ENCODE data around the gene ANKRD13A.

ANKRD13A gene

DNA sequence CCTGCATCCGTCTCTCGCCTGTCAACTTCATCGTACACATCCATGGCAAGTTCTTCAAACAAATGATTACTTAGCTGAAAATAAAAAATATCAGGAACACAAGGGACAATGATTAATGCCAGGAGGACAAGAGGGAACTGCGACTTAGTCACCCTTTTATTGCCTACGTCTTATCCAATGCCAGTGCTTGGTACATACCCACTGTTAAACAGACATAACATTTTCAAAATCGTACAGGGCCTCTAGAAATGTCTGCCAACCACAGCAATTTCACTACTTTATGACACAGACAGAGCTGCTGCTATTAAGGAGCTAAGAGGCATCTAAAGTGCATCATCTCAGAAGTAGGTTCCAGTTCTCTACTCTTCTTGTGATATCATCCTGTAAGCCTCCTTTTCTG lies 37.6 kb upstream of the ANKRD13A start:
- DNase-seq (ENCODE audit: low read depth, low spot score) = no peak
- Histone ChIP-seq H3K4me3 (ENCODE audit: low read length) (no peak overlapping the region), H3K4me1 (ENCODE audit: control insufficient read depth, insufficient read depth, low read length) (no peaks in the 10 kb centered on the region), H3K9me3 (ENCODE audit: control insufficient read depth, insufficient read depth, low read length) (no peaks in the 10 kb centered on the region), H3K27ac (ENCODE audit: low read length) (no peak overlapping the region), H3K27me3 (ENCODE audit: control insufficient read depth, insufficient read depth, low read length) (no peaks in the 10 kb centered on the region), H3K36me3 (ENCODE audit: control insufficient read depth, insufficient read depth, low read length) (no peaks in the 10 kb centered on the region)
- whole genome bisulfite sequencing (ENCODE audit: insufficient coverage, insufficient read length) = no CpG with 5 or more reads among the region's 6 CpGs

DNA sequence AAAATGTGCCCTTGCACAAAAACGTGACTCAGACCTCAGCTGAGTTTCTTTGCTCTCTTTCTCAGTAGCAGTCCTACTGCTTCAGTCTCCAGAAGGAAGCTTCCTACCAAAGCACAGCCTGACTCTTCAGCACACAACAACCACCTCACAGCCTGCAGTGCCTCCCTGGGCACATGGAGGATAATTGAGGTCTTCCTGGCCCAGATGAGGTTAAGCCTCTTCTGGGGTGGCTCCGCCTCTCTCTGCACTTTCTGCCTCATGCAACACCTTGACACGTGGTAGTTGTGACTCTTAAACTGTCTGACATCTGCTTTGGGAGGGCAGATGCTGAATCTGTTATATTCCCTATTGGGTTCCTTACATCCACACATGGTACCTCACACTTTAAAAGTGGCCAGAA lies 36.8 kb upstream of the ANKRD13A start:
- WGBS (ENCODE audit: insufficient coverage, insufficient read length) = no CpG with 5 or more reads among the region's 3 CpGs
- no peak overlapping the region for H3K4me3 ChIP-seq (ENCODE audit: low read length)
- no peaks in the 10 kb centered on the region for H3K4me1 ChIP-seq (ENCODE audit: control insufficient read depth, insufficient read depth, low read length)
- no peaks in the 10 kb centered on the region for H3K9me3 ChIP-seq (ENCODE audit: control insufficient read depth, insufficient read depth, low read length)
- no peaks in the 10 kb centered on the region for H3K27me3 ChIP-seq (ENCODE audit: control insufficient read depth, insufficient read depth, low read length)
- no peak overlapping the region for H3K27ac ChIP-seq (ENCODE audit: low read length)
- DNase-seq (ENCODE audit: low read depth, low spot score) = no peak
- no peaks in the 10 kb centered on the region for H3K36me3 ChIP-seq (ENCODE audit: control insufficient read depth, insufficient read depth, low read length)

DNA sequence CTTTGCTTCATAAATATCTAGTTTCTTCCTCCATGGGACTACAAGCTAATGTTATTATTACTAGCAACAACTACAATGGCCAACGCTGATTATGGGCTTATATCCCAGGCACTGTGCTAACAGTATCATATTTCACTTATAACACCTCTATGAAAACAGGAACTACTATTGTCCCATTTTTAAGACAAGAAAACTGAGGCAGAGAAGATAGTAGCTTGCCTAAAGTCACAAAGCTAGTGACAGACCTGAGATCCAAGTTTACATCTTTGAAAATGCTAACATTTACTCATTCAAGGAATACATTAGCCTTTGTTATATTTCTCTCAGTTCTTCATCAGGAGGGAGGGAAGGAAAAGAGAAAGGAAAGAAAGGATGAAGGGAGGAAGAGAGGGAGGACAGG lies 35.9 kb upstream of the ANKRD13A start:
- Histone ChIP-seq H3K27me3 (ENCODE audit: control insufficient read depth, insufficient read depth, low read length) (no peaks in the 10 kb centered on the region), H3K36me3 (ENCODE audit: control insufficient read depth, insufficient read depth, low read length) (no peaks in the 10 kb centered on the region; the same call in 1 of the 2 replicates), H3K4me1 (ENCODE audit: control insufficient read depth, insufficient read depth, low read length) (no peaks in the 10 kb centered on the region), H3K4me3 (ENCODE audit: low read length) (no peak overlapping the region), H3K27ac (ENCODE audit: low read length) (no peak overlapping the region), H3K9me3 (ENCODE audit: control insufficient read depth, insufficient read depth, low read length) (no peaks in the 10 kb centered on the region)
- no CpG with 5 or more reads among the region's 1 CpG for WGBS (ENCODE audit: insufficient coverage, insufficient read length)
- no peak for DNase-seq (ENCODE audit: low read depth, low spot score)

DNA sequence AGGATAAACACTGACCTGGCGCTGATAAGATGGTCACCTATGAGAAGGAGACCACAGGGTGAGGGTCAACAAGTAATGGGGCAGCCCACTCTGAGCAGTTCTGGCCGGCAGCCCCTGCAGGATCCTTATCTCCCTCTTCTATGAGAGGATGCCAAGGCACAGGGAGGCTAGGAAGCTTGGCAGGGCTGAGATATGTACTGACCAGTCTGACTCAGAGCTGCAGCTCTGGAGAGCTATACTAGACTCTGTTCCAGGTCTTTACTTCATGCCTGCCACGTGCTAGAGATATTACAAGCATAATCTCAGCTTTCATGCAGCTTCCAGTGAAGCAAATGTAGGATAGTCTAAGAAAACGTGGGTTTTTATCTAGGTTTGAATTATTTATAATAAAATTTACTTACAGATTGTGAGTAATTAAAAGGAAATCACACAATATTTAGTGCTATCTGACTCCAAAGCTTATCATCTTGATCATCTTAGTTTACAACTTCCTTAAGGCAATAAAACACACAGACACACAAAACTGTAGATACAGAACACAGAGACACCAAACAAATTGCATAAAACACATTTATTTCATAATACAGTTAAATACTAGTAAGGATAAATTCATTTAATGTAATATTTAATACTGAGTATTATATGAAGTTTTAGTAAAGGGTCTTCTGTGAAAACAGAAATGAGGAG lies 35.3 kb upstream of the ANKRD13A start:
- no peaks in the 10 kb centered on the region; the same call in 1 of the 2 replicates for H3K36me3 ChIP-seq (ENCODE audit: control insufficient read depth, insufficient read depth, low read length)
- WGBS (ENCODE audit: insufficient coverage, insufficient read length) = no CpG with 5 or more reads among the region's 4 CpGs
- H3K27me3 ChIP-seq (ENCODE audit: control insufficient read depth, insufficient read depth, low read length) = no peaks in the 10 kb centered on the region
- H3K4me3 ChIP-seq (ENCODE audit: low read length) = no peak overlapping the region
- H3K4me1 ChIP-seq (ENCODE audit: control insufficient read depth, insufficient read depth, low read length) = no peaks in the 10 kb centered on the region
- no peak for DNase-seq (ENCODE audit: low read depth, low spot score)
- no peaks in the 10 kb centered on the region for H3K9me3 ChIP-seq (ENCODE audit: control insufficient read depth, insufficient read depth, low read length)
- H3K27ac ChIP-seq (ENCODE audit: low read length) = no peak overlapping the region

DNA sequence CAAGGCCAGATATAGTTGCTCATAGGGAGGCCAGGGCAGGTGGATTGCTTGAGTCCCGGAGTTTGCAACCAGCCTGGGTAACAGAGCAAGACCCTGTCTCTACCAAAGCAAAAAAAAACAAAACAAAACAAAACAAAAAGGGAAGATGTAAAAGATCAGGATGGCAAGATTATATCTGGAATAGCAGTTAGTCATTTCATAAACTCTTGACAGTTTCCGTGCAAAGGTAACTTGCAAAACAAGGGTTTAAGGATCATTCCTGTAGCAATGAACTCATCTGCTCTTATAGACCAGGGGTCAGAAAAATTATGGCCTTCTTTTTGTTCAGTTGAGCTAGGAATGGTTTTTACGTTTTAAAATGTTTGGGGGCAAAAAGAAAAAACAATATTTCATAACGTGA lies 32.7 kb upstream of the ANKRD13A start:
- Histone ChIP-seq H3K36me3 (ENCODE audit: control insufficient read depth, insufficient read depth, low read length) (no peaks in the 10 kb centered on the region; the same call in 1 of the 2 replicates), H3K4me1 (ENCODE audit: control insufficient read depth, insufficient read depth, low read length) (no peaks in the 10 kb centered on the region), H3K4me3 (ENCODE audit: low read length) (no peak overlapping the region), H3K27ac (ENCODE audit: low read length) (no peak overlapping the region), H3K27me3 (ENCODE audit: control insufficient read depth, insufficient read depth, low read length) (no peaks in the 10 kb centered on the region), H3K9me3 (ENCODE audit: control insufficient read depth, insufficient read depth, low read length) (no peaks in the 10 kb centered on the region)
- no CpG with 5 or more reads among the region's 4 CpGs for WGBS (ENCODE audit: insufficient coverage, insufficient read length)
- DNase-seq (ENCODE audit: low read depth, low spot score) = no peak

DNA sequence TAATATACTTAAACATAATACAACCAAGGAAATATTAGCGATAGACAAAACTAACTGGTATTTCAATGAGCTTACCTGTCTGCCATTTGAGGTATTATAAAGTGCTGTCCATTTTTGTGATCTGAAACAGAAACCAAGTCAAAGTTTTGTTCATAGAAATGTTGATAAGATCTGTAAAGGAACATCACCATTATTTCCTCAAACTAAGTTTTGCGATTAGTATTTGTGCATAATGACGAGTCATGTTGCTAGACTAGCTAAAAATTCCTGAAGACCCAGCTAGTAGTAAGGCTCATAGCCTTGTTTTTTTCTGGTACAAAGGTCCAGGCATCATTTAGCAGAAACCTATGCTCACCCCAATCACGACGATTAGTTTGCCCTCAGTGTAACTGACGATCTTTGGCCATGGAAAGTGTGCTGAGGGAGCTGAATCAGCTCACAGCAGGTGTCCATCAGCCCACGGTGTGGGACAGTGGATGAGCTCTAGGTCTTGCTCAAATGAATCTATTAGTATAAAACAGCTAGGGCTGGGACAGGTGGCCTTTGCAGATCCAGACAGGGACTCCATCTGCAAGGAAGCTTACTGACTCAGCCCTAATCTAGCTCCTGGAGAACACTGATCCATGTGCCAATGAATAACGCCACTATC lies 31.7 kb upstream of the ANKRD13A start:
- DNase-seq (ENCODE audit: low read depth, low spot score) = no peak
- WGBS (ENCODE audit: insufficient coverage, insufficient read length) = no CpG with 5 or more reads among the region's 8 CpGs
- no peaks in the 10 kb centered on the region; the same call in 1 of the 2 replicates for H3K36me3 ChIP-seq (ENCODE audit: control insufficient read depth, insufficient read depth, low read length)
- no peaks in the 10 kb centered on the region for H3K27me3 ChIP-seq (ENCODE audit: control insufficient read depth, insufficient read depth, low read length)
- no peaks in the 10 kb centered on the region for H3K9me3 ChIP-seq (ENCODE audit: control insufficient read depth, insufficient read depth, low read length)
- no peak overlapping the region for H3K4me3 ChIP-seq (ENCODE audit: low read length)
- H3K4me1 ChIP-seq (ENCODE audit: control insufficient read depth, insufficient read depth, low read length) = no peaks in the 10 kb centered on the region
- H3K27ac ChIP-seq (ENCODE audit: low read length) = no peak overlapping the region

DNA sequence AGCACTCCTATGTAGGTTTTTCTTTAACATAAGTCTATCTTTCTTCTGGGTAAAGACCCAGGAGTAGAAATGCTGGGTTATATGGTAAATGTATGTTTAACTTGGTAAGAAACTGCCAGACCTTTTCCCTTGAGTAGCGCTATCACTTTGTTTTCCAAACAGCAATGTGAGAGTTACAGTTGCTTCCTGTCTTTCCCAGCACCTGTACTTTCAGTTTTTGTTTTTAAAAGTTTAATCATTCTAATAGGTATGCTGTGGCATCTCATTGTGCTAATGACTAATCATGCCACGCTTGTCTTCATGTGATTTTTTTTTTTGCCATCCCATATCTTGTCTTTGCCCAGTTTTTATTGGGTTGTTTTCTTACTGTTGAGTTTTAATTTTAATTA lies 31.2 kb upstream of the ANKRD13A start:
- no peak overlapping the region for H3K27ac ChIP-seq (ENCODE audit: low read length)
- WGBS (ENCODE audit: insufficient coverage, insufficient read length) = no CpG with 5 or more reads among the region's 2 CpGs
- no peaks in the 10 kb centered on the region for H3K27me3 ChIP-seq (ENCODE audit: control insufficient read depth, insufficient read depth, low read length)
- no peaks in the 10 kb centered on the region for H3K9me3 ChIP-seq (ENCODE audit: control insufficient read depth, insufficient read depth, low read length)
- no peak overlapping the region for H3K4me3 ChIP-seq (ENCODE audit: low read length)
- H3K4me1 ChIP-seq (ENCODE audit: control insufficient read depth, insufficient read depth, low read length) = no peaks in the 10 kb centered on the region
- no peaks in the 10 kb centered on the region; the same call in 1 of the 2 replicates for H3K36me3 ChIP-seq (ENCODE audit: control insufficient read depth, insufficient read depth, low read length)
- DNase-seq (ENCODE audit: low read depth, low spot score) = no peak

DNA sequence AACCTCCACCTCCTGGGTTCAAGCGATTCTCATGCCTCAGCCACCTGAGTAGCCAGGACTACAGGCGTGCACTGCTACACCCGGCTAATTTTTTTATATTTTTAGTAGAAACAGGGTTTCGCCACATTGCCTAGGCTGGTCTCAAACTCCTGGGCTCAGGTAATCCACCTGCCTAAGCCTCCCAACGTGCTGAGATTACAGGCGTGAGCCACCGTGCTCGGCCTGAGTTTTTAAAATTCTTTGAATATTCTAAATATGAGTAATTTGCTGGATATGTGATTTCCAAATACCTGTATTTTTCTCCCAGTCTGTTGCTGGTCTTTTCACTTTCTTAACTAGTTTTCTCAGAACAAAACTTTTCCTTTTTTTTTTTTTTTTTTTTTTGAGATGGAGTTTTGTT lies 30.4 kb upstream of the ANKRD13A start:
- H3K4me3 ChIP-seq (ENCODE audit: low read length) = no peak overlapping the region
- WGBS (ENCODE audit: insufficient coverage, insufficient read length) = no CpG with 5 or more reads among the region's 8 CpGs
- H3K9me3 ChIP-seq (ENCODE audit: control insufficient read depth, insufficient read depth, low read length) = no peaks in the 10 kb centered on the region
- H3K27me3 ChIP-seq (ENCODE audit: control insufficient read depth, insufficient read depth, low read length) = no peaks in the 10 kb centered on the region
- H3K4me1 ChIP-seq (ENCODE audit: control insufficient read depth, insufficient read depth, low read length) = no peaks in the 10 kb centered on the region
- H3K36me3 ChIP-seq (ENCODE audit: control insufficient read depth, insufficient read depth, low read length) = no peaks in the 10 kb centered on the region; the same call in 1 of the 2 replicates
- no peak for DNase-seq (ENCODE audit: low read depth, low spot score)
- no peak overlapping the region for H3K27ac ChIP-seq (ENCODE audit: low read length)

DNA sequence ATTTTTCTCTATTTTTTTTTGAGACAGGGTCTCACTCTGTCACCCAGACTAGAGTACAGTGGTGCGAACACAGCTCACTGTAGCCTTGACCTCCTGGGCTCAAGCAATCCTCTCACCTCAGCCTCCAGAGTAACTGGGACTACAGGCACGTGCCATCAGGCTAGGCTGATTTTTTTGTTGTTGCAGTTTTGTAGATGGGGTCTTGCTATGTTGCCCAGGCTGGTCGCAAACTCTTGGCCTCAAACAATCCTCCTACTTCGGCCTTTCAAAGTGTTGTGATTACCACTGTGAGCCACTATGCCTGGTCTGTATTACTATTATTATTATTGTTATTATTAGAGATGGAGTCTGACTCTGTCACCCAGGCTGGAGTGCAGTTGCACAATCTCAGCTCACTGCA lies 26.4 kb upstream of the ANKRD13A start:
- no peaks in the 10 kb centered on the region for H3K4me1 ChIP-seq (ENCODE audit: control insufficient read depth, insufficient read depth, low read length)
- no peak overlapping the region for H3K27ac ChIP-seq (ENCODE audit: low read length)
- no CpG with 5 or more reads among the region's 4 CpGs for WGBS (ENCODE audit: insufficient coverage, insufficient read length)
- no peak for DNase-seq (ENCODE audit: low read depth, low spot score)
- no peaks in the 10 kb centered on the region for H3K9me3 ChIP-seq (ENCODE audit: control insufficient read depth, insufficient read depth, low read length)
- H3K36me3 ChIP-seq (ENCODE audit: control insufficient read depth, insufficient read depth, low read length) = no peaks in the 10 kb centered on the region
- no peak overlapping the region for H3K4me3 ChIP-seq (ENCODE audit: low read length)
- no peaks in the 10 kb centered on the region for H3K27me3 ChIP-seq (ENCODE audit: control insufficient read depth, insufficient read depth, low read length)

DNA sequence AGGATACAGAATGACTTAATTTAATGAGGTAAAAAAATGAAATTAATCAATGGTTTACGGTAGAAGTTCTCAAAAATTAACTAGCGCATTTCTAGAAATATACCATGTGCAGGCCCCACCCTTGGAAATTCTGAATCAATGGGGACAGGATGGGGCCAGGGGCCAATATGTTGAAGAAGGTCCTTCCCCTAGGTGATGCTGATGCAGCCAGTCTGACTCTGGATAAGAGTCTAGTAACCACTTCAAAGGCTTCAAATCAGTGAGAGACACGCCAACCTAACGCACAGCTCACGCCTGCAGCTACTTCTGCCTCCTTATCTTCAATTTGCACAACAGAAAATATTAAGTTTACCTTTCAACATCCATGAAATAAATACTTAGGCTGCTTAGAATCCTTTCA lies 17.9 kb upstream of the ANKRD13A start:
- no peaks in the 10 kb centered on the region for H3K4me1 ChIP-seq (ENCODE audit: control insufficient read depth, insufficient read depth, low read length)
- H3K27me3 ChIP-seq (ENCODE audit: control insufficient read depth, insufficient read depth, low read length) = no peaks in the 10 kb centered on the region
- no peaks in the 10 kb centered on the region for H3K9me3 ChIP-seq (ENCODE audit: control insufficient read depth, insufficient read depth, low read length)
- H3K4me3 ChIP-seq (ENCODE audit: low read length) = no peak overlapping the region
- H3K36me3 ChIP-seq (ENCODE audit: control insufficient read depth, insufficient read depth, low read length) = peaks cover 8% of the 10 kb centered on the region; the same call in 1 of the 2 replicates
- no peak overlapping the region for H3K27ac ChIP-seq (ENCODE audit: low read length)
- WGBS (ENCODE audit: insufficient coverage, insufficient read length) = no CpG with 5 or more reads among the region's 5 CpGs
- DNase-seq (ENCODE audit: low read depth, low spot score) = no peak

DNA sequence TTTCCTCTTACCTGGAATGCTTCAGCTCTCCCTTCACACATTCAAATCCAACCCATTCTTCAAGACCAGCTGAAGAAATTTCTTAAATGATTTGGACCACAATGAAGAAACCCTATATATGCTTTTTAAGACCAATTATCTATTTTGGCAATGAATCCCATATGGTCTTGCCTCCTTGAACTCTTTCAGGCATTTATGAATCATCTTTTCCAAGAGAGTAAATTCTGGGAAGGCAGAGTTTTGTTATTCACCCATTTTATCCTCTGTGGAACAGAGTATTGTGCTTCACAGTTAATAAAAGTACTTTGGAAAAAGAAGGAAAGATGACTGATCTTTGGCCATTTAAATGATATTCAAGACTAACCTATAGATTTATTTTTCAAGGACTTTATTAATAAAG lies 17.0 kb upstream of the ANKRD13A start:
- no peaks in the 10 kb centered on the region for H3K9me3 ChIP-seq (ENCODE audit: control insufficient read depth, insufficient read depth, low read length)
- H3K27ac ChIP-seq (ENCODE audit: low read length) = no peak overlapping the region
- no peak for DNase-seq (ENCODE audit: low read depth, low spot score)
- no peaks in the 10 kb centered on the region for H3K27me3 ChIP-seq (ENCODE audit: control insufficient read depth, insufficient read depth, low read length)
- no peak overlapping the region for H3K4me3 ChIP-seq (ENCODE audit: low read length)
- H3K36me3 ChIP-seq (ENCODE audit: control insufficient read depth, insufficient read depth, low read length) = peaks cover 8% of the 10 kb centered on the region; the same call in 1 of the 2 replicates
- no peaks in the 10 kb centered on the region for H3K4me1 ChIP-seq (ENCODE audit: control insufficient read depth, insufficient read depth, low read length)
